ENCODE results near the gene SRR.

GRCh38 chr17:2363851-2364762, 60.4 kb downstream of the SRR start:
- TF ChIP-seq CTCF (IDR thresholded peaks at IDR 0.05): no peak
- TF ChIP-seq POLR2A (IDR thresholded peaks at IDR 0.05): no peak

Measured in Peyer's patch (tissue), 4 donors.